CD4-positive, alpha-beta T cell treated with Interleukin-15 for 4 hours (primary cell): ENCODE data around the gene CSTB.
"Not testable (repeated sequence)": the region's sequence is repeated elsewhere in the genome, so short reads cannot be mapped to it uniquely, and the experiment has no call there.

Experiments
- DNase-seq: peaks from one replicate; pipeline ENCODE4 v3.0.0-alpha.2; 2020; ENCODE audit warnings: low spot score

The CSTB gene

GRCh38 chr21:43775795-43776430 lies at the start of gene CSTB:
Gene CSTB, minus strand, starts transcription at chr21:43776308. Its CDS starts 39 bp downstream, at chr21:43776269.
- peak; percentile 84 for DNase-seq

DNA sequence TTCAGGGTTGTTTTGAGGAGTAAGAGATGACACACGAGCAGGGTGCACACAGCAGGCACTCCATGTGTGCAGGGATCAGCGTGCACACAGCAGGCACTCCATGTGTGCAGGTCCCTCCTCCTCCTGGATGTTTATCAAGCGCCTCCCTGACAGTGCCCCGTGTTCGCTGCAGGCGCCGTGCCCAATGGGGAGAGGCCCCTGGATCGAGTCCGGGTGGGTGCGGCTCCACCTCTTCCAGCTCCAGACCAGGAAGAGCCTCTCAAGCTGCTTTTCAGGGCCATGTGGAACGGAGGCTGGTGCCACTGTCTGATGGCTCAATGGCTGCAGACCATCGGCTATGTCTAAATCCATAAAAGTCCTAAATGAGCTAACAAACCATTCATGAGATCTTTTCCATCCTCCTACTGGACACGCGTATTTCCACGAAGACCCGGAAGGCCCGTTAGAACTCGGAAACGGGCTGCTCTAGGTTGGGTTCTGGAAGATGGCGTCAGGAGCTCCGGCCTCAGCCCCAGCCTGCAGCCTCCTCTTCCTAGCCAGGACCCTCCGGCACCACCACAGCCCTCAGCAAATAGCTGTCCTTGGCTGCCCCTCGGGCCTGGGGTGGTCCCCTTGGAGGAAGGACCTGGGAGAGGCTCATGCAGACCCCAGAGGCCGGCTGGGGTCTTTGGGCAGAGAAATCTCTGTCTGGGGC lies 49.3 kb upstream of the CSTB start:
- DNase-seq: no peak

- no peak for DNase-seq
These were observed 48.5 kb upstream of the CSTB start for GRCh38 chr21:43824333-43825241.

DNA sequence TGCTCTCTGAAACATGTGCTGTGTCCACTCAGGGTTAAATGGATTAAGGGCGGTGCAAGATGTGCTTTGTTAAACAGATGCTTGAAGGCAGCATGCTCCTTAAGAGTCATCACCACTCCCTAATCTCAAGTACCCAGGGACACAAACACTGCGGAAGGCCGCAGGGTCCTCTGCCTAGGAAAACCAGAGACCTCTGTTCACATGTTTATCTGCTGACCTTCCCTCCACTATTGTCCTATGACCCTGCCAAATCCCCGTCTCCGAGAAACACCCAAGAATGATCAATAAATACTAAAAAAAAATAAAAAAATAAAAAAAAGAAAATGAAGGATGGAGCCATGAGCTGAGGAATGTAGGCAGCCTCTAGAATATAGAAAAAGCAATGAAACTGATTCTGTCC lies 46.6 kb upstream of the CSTB start:
- DNase-seq: not testable (repeated sequence)

GRCh38 chr21:43822166-43822565 lies 46.1 kb upstream of the CSTB start:
- DNase-seq: not testable (repeated sequence)

- DNase-seq: no peak
These were observed 44.4 kb upstream of the CSTB start for GRCh38 chr21:43820466-43820865.

- DNase-seq: no peak
These were observed 43.6 kb upstream of the CSTB start for GRCh38 chr21:43819511-43820405.

GRCh38 chr21:43818685-43819084 lies 42.6 kb upstream of the CSTB start:
- no peak for DNase-seq

DNA sequence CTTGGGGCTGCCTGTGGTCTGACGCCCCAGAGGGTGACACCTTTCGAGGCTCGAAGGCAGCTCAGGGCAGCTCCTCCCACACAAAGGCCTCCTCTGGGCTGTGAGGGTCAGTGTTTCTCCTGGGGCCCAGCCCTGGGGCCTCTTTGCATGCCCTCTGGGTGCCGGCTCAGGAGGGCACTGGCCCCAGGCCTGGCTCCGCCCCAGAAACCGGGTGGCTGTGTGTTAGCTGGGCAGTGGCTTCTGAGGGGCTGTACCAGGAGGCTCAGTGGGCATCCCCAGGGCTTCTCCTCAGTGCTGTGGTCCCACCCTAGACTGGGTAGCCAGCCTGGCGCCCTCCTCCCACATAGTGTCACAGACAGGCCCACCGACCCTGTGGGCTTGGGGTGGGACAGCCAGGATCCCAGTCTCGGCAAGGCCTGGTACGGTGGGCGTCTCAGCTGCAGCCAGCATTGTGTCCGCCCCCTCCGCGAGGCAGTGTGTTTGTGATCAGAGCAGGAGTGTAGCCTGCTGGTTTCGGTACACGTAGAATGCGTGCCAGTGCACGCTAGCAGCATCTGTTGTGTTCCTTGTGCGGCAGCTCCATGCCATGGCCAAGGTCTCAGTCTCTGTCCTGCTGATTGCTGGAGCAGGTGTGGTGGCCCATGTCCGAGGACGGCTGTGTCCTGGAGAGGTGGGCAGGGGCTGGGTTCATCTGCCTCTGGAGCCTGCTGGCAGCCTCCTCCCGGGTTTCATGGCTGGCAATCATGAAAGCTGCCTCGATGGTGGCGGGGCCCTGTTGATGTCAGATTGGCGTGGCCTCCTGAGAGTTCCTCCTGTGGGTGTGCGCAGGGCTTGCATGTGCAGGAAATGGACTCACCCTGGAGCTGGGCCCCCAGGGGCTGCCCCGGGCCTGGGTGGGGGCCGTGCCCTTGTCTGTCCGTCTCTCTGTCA lies 41.3 kb upstream of the CSTB start:
- DNase-seq: no peak

- no peak for DNase-seq
These were observed 40.5 kb upstream of the CSTB start for GRCh38 chr21:43816611-43817071.

GRCh38 chr21:43815991-43816390 lies 39.9 kb upstream of the CSTB start:
- DNase-seq: no peak

- no peak for DNase-seq
These were observed 39.1 kb upstream of the CSTB start for GRCh38 chr21:43815107-43815613.

- DNase-seq: no peak
These were observed 38.4 kb upstream of the CSTB start for GRCh38 chr21:43814215-43815106.

DNA sequence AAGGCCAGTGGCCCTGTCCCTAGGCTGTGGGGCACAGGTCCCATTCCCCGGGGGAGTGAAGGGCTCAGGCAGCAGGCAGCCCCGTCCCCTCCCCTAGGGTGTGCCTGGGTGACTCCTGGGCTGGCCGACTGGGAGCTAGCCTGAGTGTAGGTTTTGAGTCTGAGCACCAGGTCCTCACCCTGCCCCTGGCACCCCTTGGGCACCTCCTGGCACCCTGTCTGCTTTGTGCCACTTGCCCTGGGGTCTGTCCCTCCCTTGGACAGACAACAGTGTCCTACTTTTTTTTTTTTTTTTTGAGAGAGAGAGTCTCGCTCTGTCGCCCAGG lies 37.5 kb upstream of the CSTB start:
- no peak for DNase-seq

DNA sequence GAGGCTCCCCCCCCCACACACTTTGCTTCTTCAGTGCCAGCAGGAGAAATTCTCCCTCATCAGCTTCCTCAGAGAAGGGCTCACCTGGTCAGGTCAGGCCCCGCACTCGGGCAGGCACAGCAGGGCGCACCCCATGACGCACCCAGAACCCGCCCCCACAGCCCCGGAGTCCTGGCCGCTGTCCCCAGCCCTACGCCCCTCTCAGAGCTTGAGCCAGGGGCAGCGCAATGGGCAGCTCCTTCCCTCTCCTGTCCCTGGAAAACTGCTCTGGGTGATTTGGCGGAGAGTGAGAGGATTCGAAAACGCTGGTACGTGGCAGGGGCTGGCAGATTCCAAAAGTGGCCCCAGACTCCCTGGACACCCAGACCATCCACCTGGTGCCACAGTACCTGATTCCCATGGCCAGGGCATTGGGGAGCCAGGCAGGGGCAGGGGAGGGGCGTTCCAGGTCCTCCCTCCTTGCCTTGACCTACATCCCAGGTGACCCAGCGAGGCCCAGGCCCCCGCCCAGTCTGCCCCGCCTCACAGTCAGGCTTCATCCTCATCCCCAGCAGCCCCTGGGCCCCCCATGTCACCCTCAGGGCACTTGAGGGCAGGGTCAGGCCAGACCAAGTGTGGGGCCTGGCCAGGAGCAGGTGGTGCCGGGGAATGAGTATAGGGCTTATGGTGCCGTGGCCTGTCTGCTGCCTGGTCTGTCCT lies 37.0 kb upstream of the CSTB start:
- no peak for DNase-seq

DNA sequence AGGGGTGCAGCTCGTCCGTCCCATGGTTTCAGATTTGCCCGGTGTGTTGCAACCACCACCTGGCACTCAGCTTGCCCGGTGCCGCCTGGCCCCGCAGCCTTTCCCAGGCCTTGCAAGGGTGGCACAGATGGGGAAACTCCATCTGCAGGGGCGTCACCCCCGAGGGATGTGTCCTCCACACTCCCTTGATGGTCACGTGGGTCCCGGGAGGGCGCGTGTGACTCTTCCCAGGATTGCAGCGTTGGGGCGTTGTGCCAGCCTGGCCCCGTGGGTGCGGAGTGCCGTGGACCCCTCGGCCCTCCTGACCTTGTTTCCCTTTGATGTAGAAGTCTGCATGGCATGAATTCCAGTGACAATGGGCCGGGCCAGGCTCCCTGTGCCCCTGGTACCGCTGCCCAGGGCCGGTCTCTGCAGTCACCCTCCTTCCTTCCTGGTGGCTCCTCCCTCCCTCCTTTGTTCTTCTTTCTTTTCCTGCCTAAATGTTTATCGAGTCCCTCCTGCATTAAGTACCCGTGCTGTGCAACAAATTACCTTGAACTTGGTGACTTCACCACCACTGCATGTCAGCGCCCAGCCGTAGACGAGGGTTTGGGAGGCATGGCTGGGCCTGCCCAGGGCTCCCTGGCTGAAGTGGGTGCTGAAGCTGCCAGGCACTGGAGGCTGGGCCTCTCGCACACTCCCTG lies 36.2 kb upstream of the CSTB start:
- no peak for DNase-seq

GRCh38 chr21:43811262-43812105 lies 35.4 kb upstream of the CSTB start:
- no peak for DNase-seq
